GM21381 (cell line): ENCODE results near the gene ARHGEF6.
"Not testable (repeated sequence)": the region's sequence is repeated elsewhere in the genome, so short reads cannot be mapped to it uniquely, and the experiment has no call there.

Experiments used
- ATAC-seq: cut with Tn5 transposase; IDR thresholded peaks from one replicate; pipeline ENCODE4 v1.9.1; 2021; ENCODE audit warnings: mild to moderate bottlenecking, moderate library complexity; ENCODE audit not compliant: unreplicated experiment

ARHGEF6 gene

GRCh38 chrX:136784231-136784630 lies 3.5 kb upstream of the ARHGEF6 start:
- no peak for ATAC-seq

GRCh38 chrX:136783159-136783558 lies 2.4 kb upstream of the ARHGEF6 start:
- no peak for ATAC-seq

GRCh38 chrX:136781180-136781797 lies 557 bp upstream of the ARHGEF6 start:
- no peak for ATAC-seq

- no peak for ATAC-seq
These were observed 491 bp downstream of the ARHGEF6 start for GRCh38 chrX:136780241-136780640.

- ATAC-seq = peak; percentile 45
These were observed 1.4 kb downstream of the ARHGEF6 start for GRCh38 chrX:136779346-136779781.

- ATAC-seq = no peak
These were observed 1.8 kb downstream of the ARHGEF6 start for GRCh38 chrX:136778916-136779315.

GRCh38 chrX:136778020-136778419 lies 2.7 kb downstream of the ARHGEF6 start:
- ATAC-seq = no peak

- ATAC-seq = no peak
These were observed 7.1 kb downstream of the ARHGEF6 start for GRCh38 chrX:136773648-136774047.

GRCh38 chrX:136771869-136772268 lies 8.9 kb downstream of the ARHGEF6 start:
- not testable (repeated sequence) for ATAC-seq

- ATAC-seq = peak; percentile 37
These were observed 12.2 kb downstream of the ARHGEF6 start for GRCh38 chrX:136768469-136769084.

- peak; percentile 66 for ATAC-seq
These were observed 13.4 kb downstream of the ARHGEF6 start for GRCh38 chrX:136767104-136767941.

- ATAC-seq = no peak
These were observed 14.0 kb downstream of the ARHGEF6 start for GRCh38 chrX:136766785-136767103.

- no peak for ATAC-seq
These were observed 14.8 kb downstream of the ARHGEF6 start for GRCh38 chrX:136765821-136766356.

GRCh38 chrX:136764206-136764605 lies 16.5 kb downstream of the ARHGEF6 start:
- ATAC-seq = no peak

- ATAC-seq = no peak
These were observed 17.8 kb downstream of the ARHGEF6 start for GRCh38 chrX:136762820-136763452.

GRCh38 chrX:136761421-136761820 lies 19.3 kb downstream of the ARHGEF6 start:
- no peak for ATAC-seq

GRCh38 chrX:136759968-136760367 lies 20.8 kb downstream of the ARHGEF6 start:
- peak; percentile 77 for ATAC-seq

- ATAC-seq = no peak
These were observed 25.3 kb downstream of the ARHGEF6 start for GRCh38 chrX:136755411-136755810.

GRCh38 chrX:136754651-136755050 lies 26.1 kb downstream of the ARHGEF6 start:
- no peak for ATAC-seq

- no peak for ATAC-seq
These were observed 27.9 kb downstream of the ARHGEF6 start for GRCh38 chrX:136752796-136753195.

- ATAC-seq = no peak
These were observed 28.4 kb downstream of the ARHGEF6 start for GRCh38 chrX:136752346-136752745.
